ENCODE data around the gene SLC18A2.
"Not testable (repeated sequence)": the region's sequence is repeated elsewhere in the genome, so short reads cannot be mapped to it uniquely, and the experiment has no call there.

The SLC18A2 gene

DNA sequence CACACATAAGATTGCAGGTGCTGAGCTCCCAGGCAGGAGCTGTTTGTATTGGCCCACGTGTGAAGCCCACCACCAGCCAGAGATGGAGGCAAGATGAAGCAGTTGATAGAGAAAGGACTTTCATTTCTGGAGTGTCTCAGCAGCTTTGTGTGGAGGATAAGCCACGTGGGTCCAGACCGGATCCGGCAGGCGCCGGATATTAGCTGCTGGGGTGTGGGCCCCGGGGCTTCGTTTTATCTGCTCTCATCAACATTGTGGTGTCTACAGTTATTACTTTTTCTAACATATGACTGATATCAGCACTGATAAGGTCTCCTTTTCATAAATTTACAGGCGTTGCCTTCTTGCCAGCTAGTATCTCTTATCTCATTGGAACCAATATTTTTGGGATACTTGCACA, 25.5 kb downstream of the SLC18A2 start:
- DNase-seq = no peak

DNA sequence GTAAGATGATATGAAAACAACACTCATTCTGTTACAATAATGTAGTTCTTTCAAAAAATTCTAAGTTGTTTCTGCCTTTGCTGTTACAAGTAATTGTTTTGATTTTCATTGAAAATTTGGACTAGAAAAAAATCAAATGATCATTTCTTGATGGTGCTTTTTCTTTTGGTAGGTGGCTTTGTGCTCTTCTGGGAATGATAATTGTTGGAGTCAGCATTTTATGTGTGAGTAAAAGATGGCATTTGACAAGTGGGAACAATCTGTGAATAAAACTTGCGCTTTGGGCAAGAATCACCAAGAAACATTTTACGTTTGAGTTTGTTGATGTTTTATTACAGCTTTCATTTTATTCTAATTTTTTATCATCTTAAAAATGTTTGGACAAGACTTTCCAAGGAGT, 25.9 kb downstream of the SLC18A2 start:
- DNase-seq = no peak

DNA sequence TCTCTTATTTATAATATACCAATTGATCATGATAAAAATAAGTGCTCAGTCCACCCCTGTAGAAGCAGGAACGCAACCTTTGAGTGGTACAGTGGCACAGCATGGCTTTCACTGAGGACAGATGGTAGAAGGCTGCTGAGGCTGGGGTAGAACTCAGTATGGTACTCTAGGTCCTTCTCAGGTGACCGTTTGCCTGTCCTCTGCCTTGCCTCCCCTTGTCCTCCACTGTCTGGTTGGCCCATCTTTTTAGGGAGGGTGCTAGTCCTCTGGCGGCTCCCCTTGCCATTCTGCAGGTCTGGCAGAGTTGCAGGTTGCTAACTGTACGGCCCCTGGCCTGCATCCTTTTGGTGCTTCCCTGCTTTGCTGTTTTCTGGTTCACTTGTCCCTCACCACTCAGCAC, 27.3 kb downstream of the SLC18A2 start:
- DNase-seq = no peak

DNA sequence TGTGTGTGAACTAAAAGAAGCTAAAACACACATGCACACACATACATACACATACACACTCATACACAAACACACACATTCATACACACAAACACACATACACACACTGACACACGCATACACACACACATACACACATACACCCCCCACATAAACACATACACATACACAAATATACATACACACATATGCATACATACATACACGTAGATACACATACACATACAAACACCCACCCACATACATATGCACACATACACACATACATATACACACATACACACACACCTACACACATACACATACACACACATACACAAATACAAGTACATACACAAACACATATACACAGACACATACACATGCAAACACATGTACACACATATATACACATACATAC, 28.0 kb downstream of the SLC18A2 start:
- DNase-seq = no peak

DNA sequence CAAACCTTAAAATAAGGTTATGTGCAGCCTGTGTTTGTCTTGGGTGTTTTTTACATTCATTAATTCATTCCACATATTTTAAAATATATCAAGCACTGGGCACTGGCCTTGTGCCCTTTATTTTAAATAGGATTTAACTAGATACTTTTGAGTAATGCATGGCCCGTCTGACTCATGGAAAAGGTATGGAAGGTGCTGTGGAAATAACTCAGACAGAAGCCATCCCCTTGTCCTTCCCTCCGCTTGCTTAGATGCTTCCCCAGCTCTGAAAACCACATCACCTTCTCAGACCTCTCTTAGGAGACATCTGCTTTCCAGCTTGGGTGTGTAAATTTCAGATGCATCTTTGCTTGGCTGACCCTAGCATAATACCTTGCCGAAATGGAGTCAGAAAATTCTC, 30.5 kb downstream of the SLC18A2 start:
- DNase-seq = no peak

DNA sequence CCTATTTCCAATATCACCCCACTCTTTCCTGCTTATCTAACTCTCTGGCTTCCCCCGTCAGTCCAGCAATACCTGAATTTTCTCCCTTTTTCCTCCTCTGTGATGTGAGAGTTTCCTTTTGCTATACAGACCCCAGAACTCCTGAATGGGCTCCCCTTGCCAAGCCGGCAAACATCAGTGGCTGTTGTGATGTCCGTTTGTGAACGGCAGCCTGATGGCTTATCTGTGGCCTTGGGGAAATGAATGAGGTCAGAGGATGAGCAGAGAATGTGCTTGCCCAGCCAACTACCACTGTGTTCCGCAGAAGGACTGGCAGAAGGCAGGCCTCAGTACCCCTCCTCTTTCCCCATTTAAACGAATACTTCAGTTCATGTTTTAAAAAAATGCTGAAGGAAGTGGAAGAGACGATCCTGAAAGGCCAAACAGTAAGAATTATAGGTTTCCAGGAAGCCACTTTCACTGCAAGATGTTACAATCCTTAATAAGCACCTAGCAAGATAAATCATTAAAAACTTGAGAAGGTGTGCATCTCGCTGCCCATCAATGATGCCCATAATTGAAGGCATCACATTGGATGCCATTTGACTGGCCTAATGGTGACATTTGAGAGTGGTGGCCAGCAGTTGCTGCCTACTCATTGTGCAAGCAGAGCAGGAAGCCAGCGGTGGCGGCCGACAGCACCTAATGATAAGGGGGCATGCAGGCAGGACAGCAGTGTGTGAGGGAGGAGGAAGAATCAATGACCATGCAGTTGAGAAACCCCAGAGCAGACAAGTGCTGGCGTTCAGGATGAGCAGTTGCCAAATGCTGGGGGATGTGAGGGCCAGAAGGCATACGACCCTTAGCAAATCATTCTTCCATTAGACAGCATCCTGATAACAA, 31.5 kb downstream of the SLC18A2 start:
- no peak for DNase-seq

DNA sequence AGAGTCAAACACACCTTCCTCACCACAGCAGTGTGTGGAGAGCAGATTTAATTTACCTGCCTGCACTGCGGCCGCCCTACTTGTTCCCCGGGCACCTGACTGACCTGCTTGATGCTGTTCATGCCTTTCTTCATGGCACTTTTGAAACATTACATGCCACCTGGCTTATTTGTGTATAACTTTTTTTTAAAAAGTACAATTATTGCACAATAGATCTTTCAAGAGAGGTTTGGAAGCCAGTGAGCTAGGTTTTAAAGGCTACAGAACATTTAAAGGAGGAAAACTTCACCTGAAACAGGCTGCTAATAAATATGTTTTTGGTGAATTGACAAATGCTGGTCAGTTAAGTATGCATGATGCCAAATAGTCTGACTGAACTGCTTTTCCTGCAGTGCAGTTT, 33.1 kb downstream of the SLC18A2 start:
- DNase-seq = no peak

DNA sequence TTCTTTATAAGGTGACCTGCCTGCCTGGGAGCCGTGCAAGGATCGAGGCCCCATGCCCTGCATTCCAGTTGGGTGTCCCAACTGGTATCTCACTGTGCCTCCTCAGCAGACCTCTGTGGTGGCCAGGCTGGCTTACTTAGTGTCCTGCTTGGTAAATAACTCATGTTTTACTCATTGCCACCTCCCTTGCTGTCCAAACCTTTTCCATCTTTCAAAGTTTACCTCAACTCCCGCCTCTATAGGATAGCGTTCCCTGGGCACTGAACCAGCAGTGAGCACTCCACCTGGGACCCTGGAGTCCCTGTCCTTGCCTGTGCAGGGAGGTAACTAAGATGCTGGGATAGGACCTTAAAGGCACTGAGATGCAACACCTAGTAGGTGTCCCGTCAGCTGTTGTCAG, 33.6 kb downstream of the SLC18A2 start:
- DNase-seq = no peak

DNA sequence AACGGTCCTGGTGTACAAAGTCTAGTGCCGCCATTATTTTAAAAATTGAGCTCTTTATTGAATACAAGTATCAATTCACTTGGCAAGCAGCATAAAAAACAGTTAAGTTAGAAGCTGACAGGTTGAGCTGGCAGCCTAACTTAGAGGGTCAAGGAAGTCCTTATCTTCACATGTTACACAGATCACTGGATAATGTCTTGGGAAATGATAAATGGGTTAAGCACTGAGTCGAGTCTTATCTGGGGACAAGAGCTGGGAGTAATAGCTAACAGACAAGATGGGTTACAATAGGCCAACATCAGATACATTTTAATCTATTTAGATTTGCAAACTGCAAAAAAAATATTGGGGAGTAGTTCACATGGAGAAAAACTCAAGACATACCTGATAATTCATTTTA, 34.2 kb downstream of the SLC18A2 start:
- DNase-seq = no peak

DNA sequence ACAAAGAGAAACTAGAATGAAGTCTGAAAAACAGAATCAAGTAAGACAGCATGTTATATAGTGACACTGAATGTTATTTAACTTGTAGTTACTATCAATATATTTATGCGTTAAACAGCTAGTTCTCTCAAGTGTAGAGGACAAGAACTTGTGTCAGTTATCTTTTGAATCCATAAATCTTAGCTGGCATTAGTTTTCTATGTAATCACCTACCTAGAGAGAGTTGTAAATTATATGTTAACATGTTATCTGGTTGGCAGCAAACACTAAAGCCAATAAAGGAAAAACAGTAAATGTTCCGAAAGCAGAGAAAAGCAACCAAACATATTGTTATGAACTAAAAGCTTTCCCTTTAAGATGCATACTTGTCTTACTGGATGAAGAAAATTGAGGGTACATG, 36.8 kb downstream of the SLC18A2 start:
- DNase-seq = no peak

DNA sequence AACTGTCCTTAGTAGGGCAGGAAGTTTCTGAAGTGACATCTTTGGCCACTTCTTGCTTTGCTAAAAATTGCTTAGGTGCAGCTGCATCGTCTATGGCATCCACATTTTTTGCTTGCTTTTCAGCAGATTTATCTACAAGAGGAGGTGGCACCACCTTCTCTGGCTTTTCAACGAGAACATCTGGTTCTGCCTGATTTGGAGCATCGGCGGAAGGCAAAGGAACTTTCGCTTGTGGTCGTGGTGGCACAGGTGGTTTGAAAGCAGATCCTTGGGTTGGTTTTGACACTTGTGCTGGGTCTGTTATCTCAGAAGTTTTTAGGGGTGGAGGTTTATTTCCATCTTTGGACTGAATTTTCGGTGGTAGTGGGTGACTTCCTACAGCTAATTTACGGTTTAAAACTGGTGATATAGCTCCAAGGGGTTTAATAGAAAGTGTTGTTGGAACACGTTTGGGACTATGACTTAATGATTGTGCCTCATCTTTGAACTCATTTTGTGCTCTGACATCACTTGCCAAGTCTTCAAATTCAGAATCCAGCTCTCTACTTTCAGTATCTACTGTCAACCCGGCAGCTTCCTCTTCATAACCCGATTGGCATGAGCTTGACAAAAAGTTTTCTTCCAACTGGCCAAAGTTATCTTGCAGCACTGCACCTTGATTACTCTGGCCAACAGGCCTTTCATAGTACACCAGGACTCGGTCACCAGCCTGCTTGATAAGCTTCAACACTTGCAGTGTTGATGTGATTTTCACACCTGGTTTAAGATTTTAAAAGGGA, 44.0 kb downstream of the SLC18A2 start:
- no peak for DNase-seq

DNA sequence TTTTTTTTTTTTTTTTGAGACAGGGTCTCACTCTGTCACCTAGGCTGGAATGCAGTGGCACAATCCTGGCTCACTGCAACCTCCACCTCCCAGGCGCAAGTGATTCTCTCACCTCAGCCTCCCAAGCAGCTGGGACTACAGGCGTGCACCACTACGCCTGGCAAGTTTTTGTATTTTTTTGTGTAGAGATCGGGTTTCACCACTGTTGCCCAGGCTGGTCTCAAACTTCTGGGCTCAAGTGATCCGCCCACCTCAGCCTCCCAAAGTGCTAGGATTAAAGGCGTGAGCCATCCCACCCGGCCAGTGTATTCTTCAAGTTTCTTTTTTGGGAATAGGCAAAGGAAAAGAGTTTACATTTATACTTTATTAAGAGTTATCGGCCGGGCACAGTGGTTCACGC, 50.0 kb downstream of the SLC18A2 start:
- not testable (repeated sequence) for DNase-seq

DNA sequence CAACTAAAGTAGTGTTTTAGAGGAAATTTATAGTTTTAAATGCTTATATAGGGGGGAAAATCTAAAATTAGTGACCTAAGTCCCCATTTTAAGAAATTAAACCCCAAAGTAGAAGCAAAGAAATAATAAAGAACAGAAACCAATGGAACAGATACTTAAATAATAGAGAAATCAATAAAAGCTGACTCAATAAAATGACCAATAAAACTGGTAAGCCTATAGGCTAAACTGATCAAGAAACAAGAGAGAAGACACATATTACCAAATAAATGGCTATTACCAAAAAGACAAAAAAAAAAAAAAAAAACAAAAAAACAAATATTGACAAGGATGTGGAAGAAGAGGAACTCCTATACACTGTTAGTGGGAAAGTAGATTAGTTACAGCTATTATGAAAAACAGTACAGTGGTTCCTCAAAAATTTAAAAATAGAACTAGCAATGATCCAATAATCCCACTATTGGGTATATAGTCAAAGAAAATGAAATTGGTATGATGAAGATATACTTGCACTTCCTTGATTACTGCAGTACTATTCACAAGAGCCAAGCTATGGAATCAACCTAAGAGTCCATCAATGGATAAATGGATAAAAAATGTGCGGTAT, 53.2 kb downstream of the SLC18A2 start:
- no peak for DNase-seq

DNA sequence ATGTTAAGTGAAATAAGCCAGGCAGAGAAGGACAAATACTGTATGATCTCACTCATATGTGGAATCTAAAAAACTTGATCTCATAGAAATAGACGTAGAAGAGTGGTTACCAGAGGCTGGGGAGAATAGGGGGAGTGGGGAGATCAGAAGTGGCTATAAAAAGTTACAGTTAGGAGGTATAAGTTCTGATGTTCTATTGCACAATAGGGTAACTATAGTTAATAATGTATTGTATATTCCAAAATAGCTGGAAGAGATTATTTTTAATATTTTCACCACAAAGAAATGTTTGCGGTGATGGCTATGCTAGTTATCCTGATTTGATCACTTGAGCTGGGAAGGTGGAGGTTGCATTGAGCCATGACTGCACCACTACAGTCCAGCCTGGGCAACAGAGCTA, 53.8 kb downstream of the SLC18A2 start:
- DNase-seq = no peak

DNA sequence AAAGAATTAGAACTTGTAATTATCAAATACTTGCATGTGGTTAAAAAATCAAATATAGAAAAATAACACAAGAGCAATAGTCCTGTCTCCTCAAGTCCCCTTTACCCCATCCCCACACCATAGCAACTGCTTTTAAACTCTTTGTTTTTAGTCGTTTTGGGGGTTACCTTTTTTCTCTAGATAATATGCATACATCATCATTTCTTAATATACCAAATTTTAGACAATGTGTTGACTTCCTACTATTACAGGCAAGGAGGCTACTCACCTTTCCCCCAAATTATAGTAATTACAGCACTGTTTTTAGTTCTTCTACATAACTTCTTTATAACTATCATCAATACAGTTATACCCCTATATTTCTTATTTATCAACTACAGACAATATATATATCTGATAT, 57.3 kb downstream of the SLC18A2 start:
- no peak for DNase-seq

DNA sequence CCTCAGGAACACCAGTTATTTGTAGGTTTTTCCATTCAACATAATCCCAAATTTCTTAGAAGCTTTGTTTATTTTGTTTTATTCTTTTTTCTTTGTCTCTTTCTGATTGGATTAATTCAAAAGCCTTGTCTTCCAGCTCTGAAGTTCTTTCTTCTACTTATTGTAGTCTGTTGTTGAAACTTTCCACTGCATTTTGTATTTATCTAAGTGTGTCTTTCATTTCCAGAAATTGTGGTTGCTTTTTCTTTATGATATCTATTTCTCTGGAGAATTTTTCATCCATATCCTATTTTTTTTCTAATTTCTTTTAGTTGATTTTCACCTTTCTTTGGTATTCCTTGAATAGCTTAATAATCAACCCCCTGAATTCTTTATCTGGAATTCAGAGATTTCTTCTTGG, 58.5 kb downstream of the SLC18A2 start:
- DNase-seq = no peak

DNA sequence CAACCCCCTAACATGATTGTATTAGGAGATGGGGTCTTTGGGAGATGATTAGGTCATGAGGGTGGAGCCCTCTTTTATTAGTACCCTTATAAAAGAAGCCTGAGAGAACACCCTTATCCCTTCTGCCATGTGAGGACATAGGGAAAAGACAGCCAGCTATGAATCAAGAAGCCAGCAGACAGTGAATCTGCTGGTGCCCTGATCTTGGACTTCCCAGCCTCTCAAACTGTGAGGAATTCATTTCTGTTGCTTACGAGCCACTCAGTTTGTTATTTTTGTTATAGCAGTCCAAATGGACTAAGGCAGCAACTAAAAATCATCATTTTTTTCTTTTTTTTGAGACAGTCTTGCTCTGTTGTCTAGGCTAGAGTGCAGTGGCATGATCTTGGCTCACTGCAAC, 59.8 kb downstream of the SLC18A2 start:
- no peak for DNase-seq

DNA sequence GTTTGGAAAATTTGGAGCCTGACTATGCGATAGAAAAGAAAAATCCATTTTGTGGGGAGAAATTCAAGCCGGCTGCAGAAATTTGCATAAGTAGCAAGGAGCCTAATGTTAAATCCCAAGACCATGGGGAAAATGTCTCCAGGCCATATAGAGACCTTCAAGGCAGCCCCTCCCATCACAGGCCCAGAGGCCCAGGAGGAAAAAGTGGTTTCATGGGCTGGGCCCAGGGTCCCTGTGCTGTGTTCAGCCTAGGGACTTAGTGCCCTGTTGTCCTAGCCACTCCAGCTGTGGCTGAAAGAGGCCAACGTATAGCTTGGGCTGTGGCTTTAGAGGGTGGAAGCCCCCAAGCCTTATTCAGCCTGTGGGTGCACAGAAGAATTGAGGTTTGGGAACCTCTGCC, 62.5 kb downstream of the SLC18A2 start:
- DNase-seq = not testable (repeated sequence)

DNA sequence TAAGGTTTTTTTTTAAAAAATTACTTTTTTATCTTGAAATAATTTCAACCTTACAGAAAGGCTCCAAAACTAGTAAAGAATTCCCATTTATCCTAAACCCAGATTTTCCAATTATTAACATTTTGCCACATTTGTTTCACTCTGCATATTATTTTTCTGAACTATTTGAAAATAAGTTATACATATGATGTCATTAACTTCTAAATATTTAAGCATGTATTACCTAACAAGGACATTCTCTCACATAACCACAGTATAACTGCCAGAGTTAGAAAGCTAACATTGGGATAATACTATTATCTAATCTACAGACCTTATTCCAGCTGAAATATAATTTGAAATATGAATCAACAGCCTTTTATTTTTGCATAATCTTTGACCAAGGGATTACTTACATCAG, 65.8 kb downstream of the SLC18A2 start:
- DNase-seq = no peak

DNA sequence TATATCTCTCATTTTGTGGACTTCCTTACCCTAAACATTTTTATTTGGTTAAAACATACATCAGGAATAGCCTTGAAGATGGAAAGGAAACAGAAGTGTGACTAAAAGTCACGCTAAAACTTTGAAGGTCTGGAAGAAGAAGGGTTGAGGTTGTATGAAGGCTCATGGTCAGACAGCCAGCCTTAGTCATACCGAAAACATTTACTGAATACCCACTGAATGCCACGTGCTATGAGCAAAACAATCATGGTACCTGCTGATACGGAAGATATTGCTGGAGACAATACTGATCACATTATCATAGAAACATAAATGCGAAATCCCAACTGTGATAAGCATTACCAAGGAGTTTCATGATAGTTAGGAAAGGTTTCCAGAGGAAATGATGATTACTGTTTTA, 70.3 kb downstream of the SLC18A2 start:
- no peak for DNase-seq

DNA sequence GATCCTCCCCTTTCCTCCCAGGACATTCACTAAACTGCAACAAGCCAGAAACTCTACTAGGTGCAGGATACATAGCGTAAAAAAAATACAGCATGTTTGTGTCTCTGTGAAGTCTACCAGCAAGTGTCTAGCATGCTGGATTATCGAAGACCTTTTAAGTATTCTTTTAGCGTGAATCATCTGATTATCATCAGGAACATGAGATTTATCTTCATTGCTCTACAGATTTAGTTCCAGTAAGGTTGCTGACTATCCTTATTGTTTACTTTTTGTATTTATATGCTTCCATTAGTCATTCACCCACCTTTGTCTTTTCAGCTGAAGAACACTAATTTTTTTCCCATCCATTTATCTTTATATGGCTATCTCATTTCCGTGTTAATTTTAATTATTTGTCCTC, 71.5 kb downstream of the SLC18A2 start:
- DNase-seq = no peak

DNA sequence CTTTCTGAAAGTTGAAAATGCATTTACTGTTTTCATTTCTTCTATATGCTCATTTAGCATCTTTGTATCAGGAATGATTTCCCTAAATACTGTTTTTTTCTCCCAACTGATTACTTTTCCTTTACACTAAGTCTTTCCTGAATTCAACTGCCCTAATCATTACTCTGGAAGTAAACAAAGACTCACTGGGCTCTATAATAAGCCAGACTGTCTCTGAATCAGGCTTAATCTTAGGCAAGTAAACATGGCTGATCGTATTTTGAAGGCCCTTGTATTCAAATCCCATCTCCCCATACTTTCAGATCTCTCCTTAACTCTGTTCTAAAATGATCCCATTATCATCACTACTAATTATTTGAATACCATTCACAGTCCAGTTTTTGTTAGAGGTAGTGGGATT, 72.7 kb downstream of the SLC18A2 start:
- DNase-seq = no peak

DNA sequence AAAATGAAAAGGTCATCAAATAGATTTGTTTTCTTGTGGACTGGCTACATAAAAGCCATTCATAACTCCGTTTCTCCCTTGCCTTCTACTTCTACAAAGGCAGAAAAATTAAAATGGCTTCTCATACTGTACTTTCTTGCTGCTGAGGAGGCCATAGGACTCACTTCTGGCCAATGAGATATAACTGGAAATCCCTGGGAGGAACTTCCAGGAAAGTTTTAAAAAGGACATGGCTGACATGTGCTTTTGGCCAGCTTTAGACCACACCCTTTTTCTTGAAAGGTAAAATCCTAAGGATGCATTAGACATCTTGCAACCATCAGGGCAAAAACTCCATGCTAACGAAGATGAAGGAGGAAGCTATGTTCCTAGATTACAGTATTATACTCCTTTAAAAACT, 75.8 kb downstream of the SLC18A2 start:
- no peak for DNase-seq

DNA sequence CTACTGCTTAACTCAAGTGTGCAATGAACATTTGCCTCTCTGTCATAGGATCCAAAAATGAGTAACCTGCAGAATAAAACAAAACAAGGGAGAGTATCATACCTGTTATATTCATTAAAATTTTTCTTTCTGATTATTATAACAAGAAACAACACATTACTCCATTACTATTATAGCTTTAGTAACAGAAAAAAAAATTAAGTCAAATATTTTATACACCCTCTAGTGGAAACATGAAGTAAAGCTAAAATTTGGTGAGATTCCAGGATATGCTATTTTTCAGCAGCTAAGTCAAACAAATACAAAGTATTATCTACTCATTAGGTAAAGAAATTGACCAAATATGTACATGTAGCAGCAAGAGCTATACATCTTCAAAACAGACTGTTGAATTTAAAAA, 78.0 kb downstream of the SLC18A2 start:
- no peak for DNase-seq
